Neural crest cell (in vitro differentiated cells): ENCODE measurements around the gene HECW1. TPM values are rescaled to one million over a fixed set of nuclear protein-coding genes. Genes with fewer than 3 reads are reported as not detected.

Experiments
- DNase-seq: peaks from one replicate; pipeline ENCODE4 v3.0.0; 2021; ENCODE audit warnings: low read depth, mixed read lengths, low spot score
- H3K27ac Mint-ChIP-seq: one replicate; pipeline ENCODE4 v1.8.0; 2021; ENCODE audit warnings: mild to moderate bottlenecking, mixed read lengths; ENCODE audit not compliant: unreplicated experiment
- H3K27me3 Mint-ChIP-seq: 2 replicates; pipeline ENCODE4 v1.8.0; 2021; ENCODE audit warnings: low read depth, mild to moderate bottlenecking, mixed read lengths
- H3K36me3 Mint-ChIP-seq: 2 replicates; pipeline ENCODE4 v1.8.0; 2021; ENCODE audit warnings: low read depth, mild to moderate bottlenecking, mixed read lengths
- H3K4me1 Mint-ChIP-seq: 2 replicates; pipeline ENCODE4 v1.8.0; 2021; ENCODE audit warnings: mixed read lengths
- H3K4me3 Mint-ChIP-seq: one replicate; pipeline ENCODE4 v1.8.0; 2021; ENCODE audit warnings: mild to moderate bottlenecking, mixed read lengths
- H3K9me3 Mint-ChIP-seq: 2 replicates; pipeline ENCODE4 v1.8.0; 2021; ENCODE audit warnings: mixed read lengths
- total RNA-seq: library from RNA; stranded (reverse); gene quantifications from 2 replicates; pipeline ENCODE4 v1.2.1, GENCODE V29; 2021
- TF ChIP-seq, protein P1 (sequence below): fragments of 200-600 bp; sonication (generic); conservative IDR thresholded peaks from 2 replicates; pipeline ENCODE4 v1.5.0; 2021; ENCODE audit warnings: antibody characterized with exemption, mild to moderate bottlenecking

HECW1 gene
- total RNA-seq, 1 donor from 2014 or later, result 3.6 TPM

- DNase-seq, result no peak
- Mint-ChIP-seq H3K4me1 (peaks cover 25% of the 10 kb centered on the region), H3K36me3 (no peaks in the 10 kb centered on the region), H3K27me3 (no peaks in the 10 kb centered on the region), H3K9me3 (no peaks in the 10 kb centered on the region), H3K4me3 (no peak overlapping the region), H3K27ac (no peak overlapping the region)
- TF ChIP-seq, protein P1, sequence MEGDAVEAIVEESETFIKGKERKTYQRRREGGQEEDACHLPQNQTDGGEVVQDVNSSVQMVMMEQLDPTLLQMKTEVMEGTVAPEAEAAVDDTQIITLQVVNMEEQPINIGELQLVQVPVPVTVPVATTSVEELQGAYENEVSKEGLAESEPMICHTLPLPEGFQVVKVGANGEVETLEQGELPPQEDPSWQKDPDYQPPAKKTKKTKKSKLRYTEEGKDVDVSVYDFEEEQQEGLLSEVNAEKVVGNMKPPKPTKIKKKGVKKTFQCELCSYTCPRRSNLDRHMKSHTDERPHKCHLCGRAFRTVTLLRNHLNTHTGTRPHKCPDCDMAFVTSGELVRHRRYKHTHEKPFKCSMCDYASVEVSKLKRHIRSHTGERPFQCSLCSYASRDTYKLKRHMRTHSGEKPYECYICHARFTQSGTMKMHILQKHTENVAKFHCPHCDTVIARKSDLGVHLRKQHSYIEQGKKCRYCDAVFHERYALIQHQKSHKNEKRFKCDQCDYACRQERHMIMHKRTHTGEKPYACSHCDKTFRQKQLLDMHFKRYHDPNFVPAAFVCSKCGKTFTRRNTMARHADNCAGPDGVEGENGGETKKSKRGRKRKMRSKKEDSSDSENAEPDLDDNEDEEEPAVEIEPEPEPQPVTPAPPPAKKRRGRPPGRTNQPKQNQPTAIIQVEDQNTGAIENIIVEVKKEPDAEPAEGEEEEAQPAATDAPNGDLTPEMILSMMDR, result no peak
Measured at GRCh38 chr7:43492896-43493295, 380.4 kb downstream of the HECW1 start.

DNA sequence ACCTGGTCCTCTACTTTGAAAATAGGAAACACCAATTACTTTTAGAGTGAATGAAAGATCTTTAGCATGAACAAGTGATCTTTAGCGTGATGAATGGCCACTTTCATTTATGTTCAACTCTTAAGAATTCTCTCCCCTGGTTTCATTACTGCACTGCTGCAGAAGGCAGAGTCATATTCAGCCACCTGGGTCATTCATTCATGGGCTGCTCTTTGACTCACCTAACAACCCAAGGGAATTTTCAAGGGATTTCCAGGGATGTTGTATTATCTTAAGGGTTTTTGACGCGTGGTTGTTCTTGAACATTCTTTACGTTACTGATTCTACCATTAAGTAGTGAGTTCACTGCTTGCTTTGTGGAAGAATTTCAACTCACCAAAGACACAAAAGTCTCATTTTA is 383.1 kb downstream of the HECW1 start:
- no peak for DNase-seq
- H3K4me3 Mint-ChIP-seq, result no peak overlapping the region
- no peaks in the 10 kb centered on the region for H3K27me3 Mint-ChIP-seq
- H3K9me3 Mint-ChIP-seq, result no peaks in the 10 kb centered on the region
- peaks cover 6% of the 10 kb centered on the region for H3K4me1 Mint-ChIP-seq
- H3K36me3 Mint-ChIP-seq, result no peaks in the 10 kb centered on the region
- TF ChIP-seq, protein P1, result no peak
- no peak overlapping the region for H3K27ac Mint-ChIP-seq

- H3K27me3 Mint-ChIP-seq, result no peaks in the 10 kb centered on the region
- H3K4me3 Mint-ChIP-seq, result no peak overlapping the region
- peaks cover 6% of the 10 kb centered on the region for H3K4me1 Mint-ChIP-seq
- no peak overlapping the region for H3K27ac Mint-ChIP-seq
- H3K36me3 Mint-ChIP-seq, result no peaks in the 10 kb centered on the region
- H3K9me3 Mint-ChIP-seq, result no peaks in the 10 kb centered on the region
- DNase-seq, result no peak
- TF ChIP-seq, protein P1, result no peak
Measured at GRCh38 chr7:43496596-43496995, 384.1 kb downstream of the HECW1 start.

- no peak overlapping the region for H3K4me3 Mint-ChIP-seq
- H3K4me1 Mint-ChIP-seq, result no peaks in the 10 kb centered on the region
Measured at GRCh38 chr7:43501870-43502269, 389.4 kb downstream of the HECW1 start.

DNA sequence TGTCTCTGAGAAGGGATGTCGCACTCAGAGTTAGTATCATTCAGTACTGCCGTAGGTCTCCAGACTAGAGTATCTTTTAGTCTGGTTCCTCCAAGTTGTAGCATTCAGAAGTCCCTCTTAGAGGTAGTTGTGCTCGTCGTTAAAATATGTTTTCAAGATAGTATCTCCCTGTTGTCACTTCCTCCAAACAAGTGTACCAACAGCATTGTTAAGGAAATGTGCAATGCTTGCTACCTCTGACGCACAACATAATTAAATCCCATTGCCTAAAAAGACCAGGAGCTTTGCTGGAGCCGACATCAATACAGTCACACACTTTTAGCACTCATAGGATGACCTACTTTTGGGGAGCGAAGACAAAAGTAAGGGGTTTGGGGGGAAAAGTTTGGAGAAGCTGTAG is 390.5 kb downstream of the HECW1 start:
- Mint-ChIP-seq H3K27me3 (no peaks in the 10 kb centered on the region), H3K4me3 (no peak overlapping the region), H3K4me1 (peaks cover 1% of the 10 kb centered on the region), H3K36me3 (no peaks in the 10 kb centered on the region), H3K9me3 (no peaks in the 10 kb centered on the region), H3K27ac (no peak overlapping the region)
- TF ChIP-seq, protein P1, result no peak
- no peak for DNase-seq

More at GRCh38 chr7:43501870-43502269, 389.4 kb downstream of the HECW1 start:
- H3K27ac Mint-ChIP-seq, result no peak overlapping the region
- no peaks in the 10 kb centered on the region for H3K9me3 Mint-ChIP-seq
- TF ChIP-seq, protein P1, result no peak
- no peak for DNase-seq
- no peaks in the 10 kb centered on the region for H3K27me3 Mint-ChIP-seq
- H3K36me3 Mint-ChIP-seq, result no peaks in the 10 kb centered on the region

- Mint-ChIP-seq H3K27me3 (no peaks in the 10 kb centered on the region), H3K27ac (no peak overlapping the region), H3K4me1 (peaks cover 14% of the 10 kb centered on the region), H3K36me3 (no peaks in the 10 kb centered on the region), H3K4me3 (no peak overlapping the region), H3K9me3 (no peaks in the 10 kb centered on the region)
- TF ChIP-seq, protein P1, result no peak
- DNase-seq, result no peak
Measured at GRCh38 chr7:43505412-43505811, 393.0 kb downstream of the HECW1 start.
